Measurements from ENCODE around the gene GRIK4.

GRIK4 gene

GRCh38 chr11:120681434-120682331 is 170.1 kb downstream of the GRIK4 start:
- DNase-seq, result no peak

DNA sequence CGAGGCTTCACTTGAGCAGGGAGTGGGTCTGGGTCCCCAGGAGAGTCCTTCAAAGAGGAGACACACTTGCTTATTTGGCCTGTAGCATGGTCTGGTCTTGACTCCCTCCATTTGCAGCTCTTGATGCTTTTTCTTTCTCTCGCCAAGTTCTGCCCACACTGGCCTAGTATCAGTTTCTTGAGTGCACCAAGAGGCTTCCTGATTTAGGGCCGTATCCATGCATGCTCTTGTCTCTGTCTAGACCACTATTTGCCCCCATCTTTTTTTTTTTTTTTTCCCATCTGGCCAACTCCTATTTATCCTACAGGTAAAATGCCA is 170.7 kb downstream of the GRIK4 start:
- no peak for DNase-seq

GRCh38 chr11:120682866-120683265 is 171.3 kb downstream of the GRIK4 start:
- DNase-seq, result no peak

DNA sequence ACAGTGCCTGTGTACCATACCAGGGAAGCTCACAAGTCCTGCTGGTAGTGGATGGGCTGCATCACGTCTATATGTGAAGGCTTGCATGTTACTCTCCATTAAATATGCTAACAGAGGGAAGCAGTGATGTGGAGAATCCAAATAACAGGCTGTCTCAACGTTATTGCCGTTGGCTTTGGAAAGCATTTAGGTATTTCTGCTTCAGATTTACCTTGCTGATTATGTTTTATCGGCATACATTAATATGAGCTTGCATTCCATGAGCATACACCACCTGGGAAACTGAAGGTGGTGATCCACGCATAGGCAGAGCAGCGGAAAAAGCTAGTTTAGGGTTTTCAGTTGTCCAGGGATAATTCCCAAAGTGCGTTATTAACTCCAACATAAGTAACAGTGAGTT is 175.0 kb downstream of the GRIK4 start:
- no peak for DNase-seq

- DNase-seq, result peak; percentile 21 to 46
These were observed 176.6 kb downstream of the GRIK4 start for GRCh38 chr11:120688163-120688562.

DNA sequence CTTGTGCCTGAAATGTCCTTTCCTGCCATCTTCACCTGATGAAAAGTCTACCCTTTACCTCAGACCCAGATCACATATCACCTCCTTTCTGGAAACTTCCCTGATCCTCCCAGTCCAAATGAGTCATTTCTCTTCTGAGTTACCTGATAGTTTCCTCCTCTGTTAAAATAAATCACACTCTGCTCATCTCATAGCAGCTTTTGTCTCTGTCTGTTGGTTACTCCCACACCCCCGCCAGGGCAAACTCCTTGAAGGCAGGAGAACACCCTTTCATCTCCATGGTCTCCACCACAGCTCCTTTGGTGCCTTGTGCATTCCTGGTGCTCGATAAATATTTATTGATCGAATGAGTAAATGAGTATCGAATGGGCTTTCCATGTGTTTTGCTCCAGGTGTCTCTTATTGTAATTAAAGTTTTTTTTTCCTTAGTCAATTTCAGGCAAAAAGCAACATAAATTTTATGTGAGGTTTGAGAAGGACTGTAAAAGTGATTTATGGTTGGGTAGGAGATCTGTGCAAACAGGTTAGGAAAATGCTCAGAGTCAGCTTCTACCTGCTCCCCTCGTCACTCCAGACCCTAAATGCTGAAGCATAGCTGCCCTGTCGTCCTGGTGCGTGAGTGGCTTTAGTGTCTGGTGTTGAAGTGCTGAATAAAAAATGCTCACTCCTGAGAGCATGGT is 178.2 kb downstream of the GRIK4 start:
- DNase-seq, result no peak

GRCh38 chr11:120690406-120690805 is 178.9 kb downstream of the GRIK4 start:
- no peak for DNase-seq

- no peak for DNase-seq
These were observed 183.2 kb downstream of the GRIK4 start for GRCh38 chr11:120694726-120695125.

DNA sequence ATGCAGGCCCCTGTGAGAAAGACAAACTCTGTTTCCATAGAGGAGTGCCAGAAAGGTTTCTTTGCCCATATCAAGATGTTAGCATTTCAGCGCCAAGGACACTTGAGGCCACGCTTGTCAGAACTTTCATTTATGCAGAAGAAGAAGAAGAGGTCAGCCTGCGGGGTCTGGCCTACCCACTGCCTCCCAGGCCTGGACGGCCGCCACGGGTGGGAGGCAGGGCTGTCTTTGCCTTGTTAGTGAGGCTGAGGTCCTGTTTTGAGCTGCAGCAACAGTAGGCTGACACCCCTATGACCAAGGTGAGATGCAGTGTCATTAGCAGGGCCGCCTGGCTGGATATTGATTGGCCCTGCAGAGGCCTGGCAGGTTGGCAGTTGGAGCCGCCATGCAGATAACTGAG is 183.9 kb downstream of the GRIK4 start:
- DNase-seq, result no peak

GRCh38 chr11:120695939-120696338 is 184.4 kb downstream of the GRIK4 start:
- no peak for DNase-seq

- no peak for DNase-seq
These were observed 185.2 kb downstream of the GRIK4 start for GRCh38 chr11:120696597-120697218.

- DNase-seq, result no peak
These were observed 187.4 kb downstream of the GRIK4 start for GRCh38 chr11:120698918-120699317.

- DNase-seq, result no peak
These were observed 191.1 kb downstream of the GRIK4 start for GRCh38 chr11:120702656-120703055.

DNA sequence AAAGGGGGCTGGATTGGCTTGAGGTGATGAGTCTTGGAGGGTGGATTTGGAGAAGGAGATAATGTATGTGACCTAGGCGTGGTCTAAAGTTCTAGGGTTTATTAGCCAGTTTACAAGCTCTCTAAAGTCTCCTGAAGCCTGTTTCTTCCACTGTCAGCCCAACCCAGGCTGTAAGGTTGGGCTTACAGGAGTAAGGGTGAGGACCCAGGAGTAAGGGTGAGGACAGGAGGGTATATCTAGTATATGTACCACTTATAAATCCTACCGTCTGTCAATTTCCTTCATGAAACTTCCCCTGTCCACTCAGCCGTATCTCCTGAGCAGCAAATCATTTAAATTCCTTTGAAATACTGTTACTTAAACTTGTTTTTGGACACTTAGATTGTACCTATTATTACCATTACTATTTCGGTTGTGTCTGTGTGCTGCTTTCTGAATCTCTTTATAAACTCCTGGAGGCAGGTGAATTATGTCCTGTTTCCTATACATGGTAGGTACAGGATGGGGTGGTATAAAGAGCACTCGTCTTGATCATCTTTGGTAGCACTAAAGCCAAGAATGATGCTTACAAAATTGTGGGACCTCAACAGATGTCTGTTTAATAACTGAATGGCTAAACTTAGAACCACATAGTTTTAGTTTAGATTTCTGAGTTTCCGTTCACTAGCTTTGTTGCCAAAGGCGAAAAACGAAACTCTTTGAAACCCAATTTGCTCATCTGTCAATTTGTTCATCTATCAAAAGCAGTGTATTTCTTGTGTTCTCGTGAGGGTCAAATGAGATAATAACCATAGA is 192.0 kb downstream of the GRIK4 start:
- no peak for DNase-seq

DNA sequence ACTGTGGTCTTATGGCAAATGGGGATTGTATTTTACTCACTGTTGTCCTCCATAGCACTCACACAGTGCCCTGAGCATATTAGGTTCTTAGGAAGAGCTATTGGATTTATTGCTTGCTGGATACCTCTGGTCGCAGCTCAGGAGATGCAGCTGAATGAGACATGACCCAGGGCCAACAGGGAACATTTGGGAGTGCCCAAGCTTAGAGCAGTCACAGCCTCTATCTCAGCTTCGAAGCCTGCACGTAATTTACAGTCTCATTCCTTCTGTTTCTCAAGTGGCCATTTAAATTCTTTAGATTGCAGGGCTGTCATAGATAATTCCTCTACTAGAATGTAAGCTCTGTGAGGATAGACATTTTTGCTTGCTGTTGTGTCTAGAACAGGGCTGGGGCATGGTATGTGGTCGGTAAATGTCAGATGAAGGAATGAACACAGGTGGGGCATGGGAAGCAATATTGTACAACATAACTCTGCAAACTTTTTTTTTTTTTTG is 192.8 kb downstream of the GRIK4 start:
- no peak for DNase-seq

DNA sequence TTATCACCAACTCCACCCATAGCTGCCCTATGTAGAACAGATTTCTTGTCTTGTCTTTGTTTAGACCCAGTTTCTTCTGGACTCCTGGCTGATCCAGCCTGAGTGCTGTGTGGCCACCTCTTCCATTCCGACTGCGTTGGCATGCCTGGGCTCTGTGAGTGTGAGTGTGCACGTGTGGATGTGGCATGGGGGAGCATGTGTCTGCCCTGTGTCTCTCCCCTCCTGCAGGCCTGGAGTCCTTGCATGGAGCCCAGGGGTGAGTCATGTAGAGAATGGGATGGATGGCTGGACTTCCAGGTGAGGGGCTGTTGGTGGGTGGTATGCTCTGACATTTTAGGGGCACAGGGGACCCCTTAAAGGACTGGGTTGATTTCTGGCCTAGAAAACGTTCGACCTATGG is 194.7 kb downstream of the GRIK4 start:
- DNase-seq, result no peak

- DNase-seq, result no peak
These were observed 195.6 kb downstream of the GRIK4 start for GRCh38 chr11:120707098-120707497.

DNA sequence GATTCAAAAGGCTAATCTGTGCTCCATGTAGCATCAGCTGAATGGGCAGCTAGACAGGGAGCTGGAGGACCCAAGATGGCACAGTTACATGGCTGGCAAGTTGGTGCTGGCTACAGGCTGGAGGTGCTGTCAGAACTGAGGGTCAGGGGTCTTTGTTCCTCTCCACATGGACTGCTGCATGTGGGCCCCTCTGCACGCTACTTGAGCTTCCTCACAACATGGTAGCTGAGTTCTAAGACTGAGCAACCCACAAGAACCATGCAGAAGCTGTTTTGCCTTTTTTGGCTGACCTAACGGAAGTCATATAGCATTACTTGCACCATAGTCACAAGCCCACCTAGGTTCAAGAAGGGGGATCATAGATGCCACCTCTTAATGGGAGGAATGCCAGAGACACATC is 196.1 kb downstream of the GRIK4 start:
- no peak for DNase-seq

DNA sequence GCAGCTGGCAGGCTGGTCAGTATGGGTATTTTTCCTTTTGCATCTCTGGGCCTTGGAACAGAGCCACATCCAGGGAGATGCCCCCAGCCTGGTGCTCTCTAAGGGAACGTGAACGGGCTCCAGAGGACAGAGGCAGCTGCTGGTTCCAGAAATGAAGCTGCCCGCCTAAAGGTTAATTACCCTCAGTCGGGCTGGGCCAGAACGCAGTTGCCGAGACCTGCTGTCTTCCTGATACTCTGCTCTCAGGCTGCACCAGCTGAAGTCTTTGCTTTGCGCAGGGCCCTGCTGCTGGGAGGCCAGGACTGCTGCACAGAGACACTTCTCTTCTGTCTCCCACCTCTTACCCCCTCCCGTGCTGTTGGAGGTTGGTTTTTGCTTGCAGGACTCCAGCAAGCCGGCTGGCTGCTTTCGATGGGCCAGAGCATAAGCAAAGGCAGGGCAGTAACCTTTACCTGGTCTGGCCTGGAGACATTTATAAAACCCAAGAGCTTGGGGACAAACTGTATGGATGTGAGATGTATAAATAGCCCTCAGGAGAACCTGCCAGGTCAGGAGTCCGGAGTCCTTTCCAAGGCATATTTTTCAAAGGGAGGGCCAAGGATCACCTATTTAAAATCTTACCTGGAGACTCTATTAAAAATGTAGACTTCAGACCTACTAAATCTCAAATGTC is 197.1 kb downstream of the GRIK4 start:
- no peak for DNase-seq

DNA sequence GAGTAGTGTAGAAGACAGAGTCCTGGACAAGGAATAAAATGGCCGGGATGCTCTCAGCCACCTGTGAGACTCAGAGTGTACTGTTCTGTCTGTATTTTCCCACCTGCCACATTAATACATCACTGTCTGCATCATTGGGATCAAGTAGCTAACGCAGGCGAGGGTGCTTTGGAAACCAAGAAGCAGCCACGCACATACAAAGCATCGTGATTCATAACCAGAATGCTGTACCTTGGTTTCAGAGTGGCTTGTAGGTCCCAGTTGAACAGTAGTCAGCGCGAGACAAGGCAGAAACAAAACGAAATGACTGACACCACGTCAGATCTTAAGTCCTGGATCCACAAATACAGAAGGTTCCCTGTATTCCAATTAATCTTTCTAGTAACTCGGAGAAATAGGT is 198.3 kb downstream of the GRIK4 start:
- DNase-seq, result no peak

GRCh38 chr11:120710354-120711131 is 199.0 kb downstream of the GRIK4 start:
- no peak for DNase-seq
